GM04504 (cell line): Measurements from ENCODE around the gene MPL.

Experiments used
- DNase-seq: peaks from one replicate; pipeline ENCODE4 v3.0.0-alpha.2; 2012; ENCODE audit warnings: low read depth

The MPL gene

GRCh38 chr1:43337588-43337987, at the start of gene MPL:
Gene MPL (plus strand): TSS chr1:43337818. CDS start chr1:43337849, 31 bp downstream.
- DNase-seq, result no peak

GRCh38 chr1:43288058-43288784, 49.4 kb upstream of the MPL start:
- DNase-seq, result no peak

- no peak for DNase-seq
These were observed 48.6 kb upstream of the MPL start for GRCh38 chr1:43288785-43289706.

GRCh38 chr1:43292216-43292615, 45.4 kb upstream of the MPL start:
- no peak for DNase-seq

GRCh38 chr1:43292679-43293078, 44.9 kb upstream of the MPL start:
- no peak for DNase-seq

- no peak for DNase-seq
These were observed 44.4 kb upstream of the MPL start for GRCh38 chr1:43293176-43293575.

- peak; percentile 26 for DNase-seq
These were observed 43.5 kb upstream of the MPL start for GRCh38 chr1:43293896-43294760.

- no peak for DNase-seq
These were observed 42.9 kb upstream of the MPL start for GRCh38 chr1:43294761-43295160.

- no peak for DNase-seq
These were observed 41.4 kb upstream of the MPL start for GRCh38 chr1:43296207-43296606.

GRCh38 chr1:43298055-43298454, 39.6 kb upstream of the MPL start:
- DNase-seq, result no peak

GRCh38 chr1:43299101-43299500, 38.5 kb upstream of the MPL start:
- DNase-seq, result no peak

- no peak for DNase-seq
These were observed 37.1 kb upstream of the MPL start, which contains the start of gene TIE1 for GRCh38 chr1:43300378-43301094. Gene TIE1 (plus strand): TSS chr1:43300982. CDS start chr1:43301072, 90 bp downstream.

GRCh38 chr1:43302201-43302600, 35.4 kb upstream of the MPL start:
- DNase-seq, result no peak

- no peak for DNase-seq
These were observed 34.7 kb upstream of the MPL start for GRCh38 chr1:43302721-43303470.

GRCh38 chr1:43303471-43304313, 33.9 kb upstream of the MPL start:
- no peak for DNase-seq

GRCh38 chr1:43304314-43304681, 33.3 kb upstream of the MPL start:
- no peak for DNase-seq

- no peak for DNase-seq
These were observed 32.8 kb upstream of the MPL start for GRCh38 chr1:43304771-43305300.

GRCh38 chr1:43305461-43305860, 32.2 kb upstream of the MPL start:
- DNase-seq, result no peak

- no peak for DNase-seq
These were observed 31.5 kb upstream of the MPL start for GRCh38 chr1:43305926-43306687.
